Mesenchymal stem cell (in vitro differentiated cells and primary cell): ENCODE measurements around the gene FNDC3B.

Experiments
- DNase-seq: peaks from one replicate; pipeline ENCODE4 v3.0.0-alpha.2; 2013
- H2AFZ ChIP-seq: one replicate; pipeline ENCODE4 v1.6.1; 2013; ENCODE audit warnings: low read depth, mild to moderate bottlenecking, control low read depth, inconsistent platforms, low read length, moderate library complexity
- H2AK5ac ChIP-seq: 2 replicates; pipeline ENCODE4 v1.6.1; 2013; ENCODE audit warnings: low read length, moderate library complexity, mild to moderate bottlenecking, inconsistent platforms; ENCODE audit not compliant: severe bottlenecking
- H2BK120ac ChIP-seq: one replicate; pipeline ENCODE4 v1.6.1; 2013; ENCODE audit warnings: low read depth, mild to moderate bottlenecking, inconsistent platforms, low read length, moderate library complexity
- H2BK12ac ChIP-seq, 2 experiments: one replicate each; pipeline ENCODE4 v1.6.1; 2013; ENCODE audit warnings: inconsistent platforms in 2 of 2, low read length in 2 of 2, mild to moderate bottlenecking in 2 of 2, moderate library complexity in 2 of 2, control low read depth in 1 of 2
- H2BK15ac ChIP-seq: one replicate; pipeline ENCODE4 v1.6.1; 2013; ENCODE audit warnings: mild to moderate bottlenecking, low read depth, inconsistent platforms; ENCODE audit not compliant: poor library complexity, severe bottlenecking
- H2BK5ac ChIP-seq: 2 replicates; pipeline ENCODE4 v1.6.1; 2013; ENCODE audit warnings: low read depth, mild to moderate bottlenecking, low read length, control low read depth, inconsistent platforms; ENCODE audit not compliant: poor library complexity, severe bottlenecking
- H3K14ac ChIP-seq, 2 experiments: one replicate each; pipeline ENCODE4 v1.6.1; 2013; ENCODE audit warnings: inconsistent platforms in 2 of 2, low read length in 2 of 2, control low read depth in 1 of 2, mild to moderate bottlenecking in 1 of 2, moderate library complexity in 1 of 2
- H3K18ac ChIP-seq, 2 experiments: one replicate each; pipeline ENCODE4 v1.6.1; 2013; ENCODE audit warnings: inconsistent platforms in 2 of 2, low read length in 2 of 2, control low read depth in 1 of 2, low read depth in 1 of 2, mild to moderate bottlenecking in 1 of 2
- H3K23ac ChIP-seq, 2 experiments: one replicate each; pipeline ENCODE4 v1.6.1; 2013; ENCODE audit warnings: inconsistent platforms in 2 of 2, low read length in 2 of 2, mild to moderate bottlenecking in 2 of 2, moderate library complexity in 2 of 2, control low read depth in 1 of 2
- H3K27ac ChIP-seq: 2 replicates; pipeline ENCODE4 v1.5.1; 2013; ENCODE audit warnings: mild to moderate bottlenecking, moderate library complexity, low read length, control low read depth, inconsistent platforms; ENCODE audit not compliant: poor library complexity, severe bottlenecking
- H3K27me3 ChIP-seq, 2 experiments: 2 replicates each; pipeline versions ENCODE4 v1.6.1 to v1.7.0; 2013; ENCODE audit warnings: low read length in 2 of 2, mild to moderate bottlenecking in 2 of 2, moderate library complexity in 2 of 2, control low read depth in 1 of 2, inconsistent platforms in 1 of 2; ENCODE audit not compliant: control insufficient read depth in 1 of 2, insufficient read depth in 1 of 2
- H3K36me3 ChIP-seq, 2 experiments: 2 replicates each; pipeline versions ENCODE4 v1.6.1 to v1.7.0; 2013; ENCODE audit warnings: low read length in 2 of 2, control low read depth in 1 of 2, inconsistent platforms in 1 of 2, low read depth in 1 of 2, mild to moderate bottlenecking in 1 of 2; ENCODE audit not compliant: insufficient read depth in 2 of 2, control insufficient read depth in 1 of 2
- H3K4ac ChIP-seq, 2 experiments: one replicate each; pipeline ENCODE4 v1.6.1; 2013; ENCODE audit warnings: inconsistent platforms in 2 of 2, low read length in 2 of 2, mild to moderate bottlenecking in 2 of 2, moderate library complexity in 2 of 2, control low read depth in 1 of 2, low read depth in 1 of 2
- H3K4me1 ChIP-seq: 2 replicates; pipeline ENCODE4 v1.6.1; 2013; ENCODE audit warnings: low read depth, low read length, control low read depth; ENCODE audit not compliant: control insufficient read depth, insufficient read depth
- H3K4me2 ChIP-seq: 2 replicates; pipeline ENCODE4 v1.6.1; 2013; ENCODE audit warnings: low read length, mild to moderate bottlenecking, inconsistent platforms; ENCODE audit not compliant: poor library complexity, severe bottlenecking
- H3K4me3 ChIP-seq, 2 experiments: 2 replicates each; pipeline versions ENCODE4 v1.5.1 to v1.7.0; 2013; ENCODE audit warnings: low read length in 2 of 2, mild to moderate bottlenecking in 2 of 2, control low read depth in 1 of 2, low read depth in 1 of 2; ENCODE audit not compliant: insufficient read depth in 1 of 2
- H3K79me1 ChIP-seq: replicated peaks from 2 replicates; pipeline ENCODE4 v1.6.1; 2013; ENCODE audit warnings: mild to moderate bottlenecking, control low read depth, low read length, inconsistent platforms; ENCODE audit not compliant: poor library complexity, severe bottlenecking
- H3K9ac ChIP-seq: 2 replicates; pipeline ENCODE4 v1.7.0; 2013; ENCODE audit warnings: mild to moderate bottlenecking, low read length, moderate library complexity
- H3K9me3 ChIP-seq: 2 replicates; pipeline ENCODE4 v1.7.0; 2013; ENCODE audit warnings: mild to moderate bottlenecking, low read length; ENCODE audit not compliant: control insufficient read depth
- H4K8ac ChIP-seq: one replicate; pipeline ENCODE4 v1.6.1; 2013; ENCODE audit warnings: inconsistent platforms, mild to moderate bottlenecking, low read length, moderate library complexity
- H4K91ac ChIP-seq: one replicate; pipeline ENCODE4 v1.6.1; 2013; ENCODE audit warnings: mild to moderate bottlenecking, low read length, inconsistent platforms
- WGBS: methylation state at CpG from one replicate; pipeline ENCODE4 v1.1.7; 2013; ENCODE audit warnings: mixed read lengths; 5-methylcytosine and 5-hydroxymethylcytosine counted together

The FNDC3B gene

GRCh38 chr3:172166261-172166660 is 126.9 kb downstream of the FNDC3B start:
- Histone ChIP-seq H2AK5ac (no peak overlapping the region), H2AFZ (no peak overlapping the region), H2BK5ac (no peak overlapping the region), H3K36me3 (peaks cover 9 to 28% of the 10 kb centered on the region in 2 experiments), H4K8ac (peak overlapping the region; percentile 38), H3K18ac (peak overlapping the region in 1 of 2 experiments; percentile 66), H3K4me3 (no peak overlapping the region), H3K27ac (no peak overlapping the region), H3K4me1 (peaks cover 12% of the 10 kb centered on the region), H2BK15ac (no peak overlapping the region), H2BK12ac (no peak overlapping the region), H3K4me2 (no peak overlapping the region), H3K27me3 (no peaks in the 10 kb centered on the region), H3K79me1 (peaks cover 2% of the 10 kb centered on the region), H3K4ac (peak overlapping the region in 1 of 2 experiments; percentile 85), H3K9ac (no peak overlapping the region), H2BK120ac (no peak overlapping the region), H4K91ac (peak overlapping the region; percentile 72), H3K14ac (no peak overlapping the region), H3K23ac (peak overlapping the region in 1 of 2 experiments; percentile 52), H3K9me3 (no peaks in the 10 kb centered on the region)
- no peak for DNase-seq
- WGBS: 89% methylated on average over 6 of the region's 6 CpGs

GRCh38 chr3:172166890-172167289 is 127.5 kb downstream of the FNDC3B start:
- WGBS: 83% methylated on average over 8 of the region's 9 CpGs
- Histone ChIP-seq H3K4me3 (no peak overlapping the region), H3K36me3 (peaks cover 8 to 23% of the 10 kb centered on the region in 2 experiments), H3K23ac (no peak overlapping the region), H3K27ac (no peak overlapping the region), H2BK5ac (no peak overlapping the region), H4K91ac (no peak overlapping the region), H3K18ac (no peak overlapping the region), H2BK15ac (no peak overlapping the region), H2AK5ac (no peak overlapping the region), H3K14ac (no peak overlapping the region), H3K4me2 (no peak overlapping the region), H4K8ac (no peak overlapping the region), H3K79me1 (peaks cover 2% of the 10 kb centered on the region), H2BK120ac (no peak overlapping the region), H3K27me3 (no peaks in the 10 kb centered on the region), H2BK12ac (no peak overlapping the region), H2AFZ (no peak overlapping the region), H3K4ac (no peak overlapping the region), H3K4me1 (peaks cover 12% of the 10 kb centered on the region), H3K9me3 (no peaks in the 10 kb centered on the region), H3K9ac (no peak overlapping the region)
- no peak for DNase-seq

GRCh38 chr3:172167892-172168648 is 128.7 kb downstream of the FNDC3B start:
- H2BK5ac ChIP-seq: no peak overlapping the region

GRCh38 chr3:172170073-172170709 is 130.8 kb downstream of the FNDC3B start:
- Histone ChIP-seq H2BK12ac (peak overlapping the region; percentile 37 to 61), H3K4me1 (peaks cover 15% of the 10 kb centered on the region), H2BK5ac (no peak overlapping the region), H3K27ac (peak overlapping the region; percentile 39), H3K79me1 (peaks cover 2% of the 10 kb centered on the region), H3K14ac (no peak overlapping the region), H3K27me3 (no peaks in the 10 kb centered on the region), H3K9me3 (no peaks in the 10 kb centered on the region), H4K8ac (peak overlapping the region; percentile 51), H2AFZ (no peak overlapping the region), H2BK15ac (peak overlapping the region; percentile 80), H3K9ac (peak overlapping the region; percentile 61), H3K18ac (peak overlapping the region; percentile 18 to 72), H3K23ac (no peak overlapping the region), H3K36me3 (peaks cover 6 to 23% of the 10 kb centered on the region in 2 experiments), H4K91ac (no peak overlapping the region), H3K4me3 (no peak overlapping the region), H3K4me2 (no peak overlapping the region), H2AK5ac (peak overlapping the region; percentile 91), H2BK120ac (no peak overlapping the region), H3K4ac (peak overlapping the region in 1 of 2 experiments; percentile 90)
- 90% methylated on average over 5 of the region's 5 CpGs for WGBS
- DNase-seq: no peak

More at GRCh38 chr3:172167892-172168648, 128.7 kb downstream of the FNDC3B start:
- no peak overlapping the region for H3K18ac ChIP-seq
- no peak overlapping the region for H3K4ac ChIP-seq
- no peak overlapping the region for H4K8ac ChIP-seq
- H4K91ac ChIP-seq: no peak overlapping the region
- H3K4me2 ChIP-seq: no peak overlapping the region
- no peak overlapping the region for H2BK12ac ChIP-seq
- no peak overlapping the region for H3K14ac ChIP-seq
- H3K27ac ChIP-seq: no peak overlapping the region
- no peak overlapping the region for H2AK5ac ChIP-seq
- no peak overlapping the region for H2AFZ ChIP-seq
- H3K27me3 ChIP-seq: no peaks in the 10 kb centered on the region
- no peak overlapping the region for H2BK120ac ChIP-seq
- DNase-seq: no peak
- no peak overlapping the region for H3K23ac ChIP-seq
- no peaks in the 10 kb centered on the region for H3K9me3 ChIP-seq
- no peak overlapping the region for H3K4me3 ChIP-seq
- no peak overlapping the region for H2BK15ac ChIP-seq
- H3K36me3 ChIP-seq: peaks cover 6 to 23% of the 10 kb centered on the region in 2 experiments
- peaks cover 2% of the 10 kb centered on the region for H3K79me1 ChIP-seq
- 89% methylated on average over 1 of the region's 3 CpGs for WGBS
- H3K9ac ChIP-seq: no peak overlapping the region
- peaks cover 12% of the 10 kb centered on the region for H3K4me1 ChIP-seq
